Esophagus (tissue), 2 donors: ENCODE results near the gene CANX. TPM values are rescaled to one million over a fixed set of nuclear protein-coding genes. Genes with fewer than 3 reads are reported as not detected.
"Not testable (repeated sequence)": the region's sequence is repeated elsewhere in the genome, so short reads cannot be mapped to it uniquely, and the experiment has no call there.

Source experiments
- H3K27ac ChIP-seq, 2 donors: one replicate each; pipeline ENCODE4 v1.5.1; 2013; ENCODE audit warnings: low read depth in 2 of 2, mild to moderate bottlenecking in 2 of 2, inconsistent platforms in 1 of 2, low read length in 1 of 2, moderate library complexity in 1 of 2
- H3K27me3 ChIP-seq, 2 donors: one replicate each; pipeline ENCODE4 v1.6.1; 2013; ENCODE audit warnings: low read length in 2 of 2, control low read depth in 1 of 2, mild to moderate bottlenecking in 1 of 2; ENCODE audit not compliant: insufficient read depth in 2 of 2, control insufficient read depth in 1 of 2
- H3K36me3 ChIP-seq, 2 donors: one replicate each; pipeline ENCODE4 v1.6.1; 2013; ENCODE audit warnings: low read length in 1 of 2; ENCODE audit not compliant: control insufficient read depth in 2 of 2, insufficient read depth in 2 of 2
- H3K4me1 ChIP-seq, 2 donors: one replicate each; pipeline ENCODE4 v1.6.1; 2013; ENCODE audit warnings: low read length in 1 of 2; ENCODE audit not compliant: control insufficient read depth in 2 of 2, insufficient read depth in 2 of 2
- H3K4me3 ChIP-seq, 2 donors: one replicate each; pipeline ENCODE4 v1.5.1; 2013; ENCODE audit warnings: low read length in 2 of 2, mild to moderate bottlenecking in 2 of 2, low read depth in 1 of 2, moderate library complexity in 1 of 2
- H3K9me3 ChIP-seq, 2 donors: one replicate each; pipeline ENCODE4 v1.6.1; 2013; ENCODE audit warnings: mild to moderate bottlenecking in 2 of 2, low read depth in 1 of 2, low read length in 1 of 2, moderate library complexity in 1 of 2; ENCODE audit not compliant: control insufficient read depth in 2 of 2, insufficient read depth in 1 of 2
- WGBS, 2 donors: extraction: QIAGEN DNeasy Blood & Tissue Kit; methylation state at CpG; one replicate each; pipeline ENCODE4 v1.1.7; 2013; 5-methylcytosine and 5-hydroxymethylcytosine counted together
- polyA plus RNA-seq, 2 donors: library from polyadenylated mRNA; stranded (reverse); fragments of 200-250 nt; gene quantifications; one replicate each; pipeline ENCODE4 v1.2.3, GENCODE V29; 2013
- donor health status: healthy with polysubstance abuse.
- donor health status: Bipolar disorder and iron deficiency.

Gene CANX, protein sequence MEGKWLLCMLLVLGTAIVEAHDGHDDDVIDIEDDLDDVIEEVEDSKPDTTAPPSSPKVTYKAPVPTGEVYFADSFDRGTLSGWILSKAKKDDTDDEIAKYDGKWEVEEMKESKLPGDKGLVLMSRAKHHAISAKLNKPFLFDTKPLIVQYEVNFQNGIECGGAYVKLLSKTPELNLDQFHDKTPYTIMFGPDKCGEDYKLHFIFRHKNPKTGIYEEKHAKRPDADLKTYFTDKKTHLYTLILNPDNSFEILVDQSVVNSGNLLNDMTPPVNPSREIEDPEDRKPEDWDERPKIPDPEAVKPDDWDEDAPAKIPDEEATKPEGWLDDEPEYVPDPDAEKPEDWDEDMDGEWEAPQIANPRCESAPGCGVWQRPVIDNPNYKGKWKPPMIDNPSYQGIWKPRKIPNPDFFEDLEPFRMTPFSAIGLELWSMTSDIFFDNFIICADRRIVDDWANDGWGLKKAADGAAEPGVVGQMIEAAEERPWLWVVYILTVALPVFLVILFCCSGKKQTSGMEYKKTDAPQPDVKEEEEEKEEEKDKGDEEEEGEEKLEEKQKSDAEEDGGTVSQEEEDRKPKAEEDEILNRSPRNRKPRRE
- polyA plus RNA-seq = 10 to 100 TPM; 68.4 to 87.5 TPM

DNA sequence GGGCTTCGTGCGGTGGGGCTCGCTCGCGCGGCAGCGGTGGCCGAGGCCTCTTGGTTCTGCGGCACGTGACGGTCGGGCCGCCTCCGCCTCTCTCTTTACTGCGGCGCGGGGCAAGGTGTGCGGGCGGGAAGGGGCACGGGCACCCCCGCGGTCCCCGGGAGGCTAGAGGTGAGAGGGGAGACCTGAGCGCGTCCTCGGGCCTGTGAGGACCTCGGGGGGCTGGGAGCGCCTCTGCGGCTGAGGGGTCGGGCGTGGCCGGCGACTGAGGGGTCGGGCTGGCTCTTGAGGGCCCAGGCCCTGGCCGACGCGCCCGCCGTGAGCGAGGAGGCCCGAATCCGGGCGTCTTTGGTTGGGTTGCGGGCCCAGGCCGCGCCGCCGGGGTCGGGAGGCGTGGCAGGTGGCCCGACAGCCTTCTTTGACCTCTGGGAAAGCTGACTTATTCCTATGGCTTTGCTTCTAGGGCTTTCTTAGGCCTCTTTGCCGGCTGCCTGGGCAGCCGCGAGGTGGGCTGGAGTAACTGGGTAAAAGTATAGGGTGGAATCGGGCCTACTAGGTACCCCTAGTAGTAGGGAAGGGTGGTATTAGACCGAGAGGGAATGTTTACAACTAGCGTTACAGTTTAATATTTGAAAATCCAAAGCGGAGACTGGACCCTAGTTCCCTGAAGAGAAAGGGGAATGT is at the start of gene CANX:
TSS of gene CANX (plus strand) at position 33 of the 681 bp plus-strand sequence. CDS start 6,715 bp downstream, outside the sequence.
- WGBS, 2 donors = 1% methylated on average over 46 to 58 of the region's 58 CpGs
- Histone ChIP-seq H3K27me3 (no peaks in the 10 kb centered on the region), H3K9me3 (no peaks in the 10 kb centered on the region), H3K4me1 (no peaks in the 10 kb centered on the region), H3K36me3 (peaks cover 0 to 4% of the 10 kb centered on the region in 2 donors), H3K27ac (peak within 1 kb of the TSS; percentile 98), H3K4me3 (peak within 1 kb of the TSS; percentile 84 to 90)

GRCh38 chr5:179649166-179649703 is 49.5 kb upstream of the CANX start:
- WGBS, 2 donors = 70% methylated on average over 6 to 10 of the region's 10 CpGs
- not testable (repeated sequence) for H3K27ac ChIP-seq, H3K4me1 ChIP-seq, H3K4me3 ChIP-seq, H3K36me3 ChIP-seq, H3K27me3 ChIP-seq, H3K9me3 ChIP-seq

DNA sequence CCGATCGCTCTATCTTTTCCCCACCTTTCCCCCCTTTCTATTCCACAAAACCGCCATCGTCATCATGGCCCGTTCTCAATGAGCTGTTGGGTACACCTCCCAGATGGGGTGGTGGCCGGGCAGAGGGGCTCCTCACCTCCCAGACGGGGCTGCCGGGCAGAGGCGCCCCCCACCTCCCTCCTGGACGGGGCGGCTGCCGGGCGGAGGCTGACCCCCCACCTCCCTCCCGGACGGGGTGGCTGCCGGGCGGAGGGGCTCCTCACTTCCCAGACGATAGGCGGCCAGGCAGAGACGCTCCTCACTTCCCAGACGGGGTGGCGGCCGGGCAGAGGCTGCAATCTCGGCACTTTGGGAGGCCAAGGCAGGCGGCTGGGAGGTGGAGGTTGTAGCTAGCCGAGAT is 48.5 kb upstream of the CANX start:
- not testable (repeated sequence) for H3K36me3 ChIP-seq, H3K27ac ChIP-seq, H3K4me3 ChIP-seq, H3K4me1 ChIP-seq, H3K27me3 ChIP-seq, H3K9me3 ChIP-seq
- WGBS, 2 donors = 95 to 96% methylated on average over 5 to 26 of the region's 26 CpGs

DNA sequence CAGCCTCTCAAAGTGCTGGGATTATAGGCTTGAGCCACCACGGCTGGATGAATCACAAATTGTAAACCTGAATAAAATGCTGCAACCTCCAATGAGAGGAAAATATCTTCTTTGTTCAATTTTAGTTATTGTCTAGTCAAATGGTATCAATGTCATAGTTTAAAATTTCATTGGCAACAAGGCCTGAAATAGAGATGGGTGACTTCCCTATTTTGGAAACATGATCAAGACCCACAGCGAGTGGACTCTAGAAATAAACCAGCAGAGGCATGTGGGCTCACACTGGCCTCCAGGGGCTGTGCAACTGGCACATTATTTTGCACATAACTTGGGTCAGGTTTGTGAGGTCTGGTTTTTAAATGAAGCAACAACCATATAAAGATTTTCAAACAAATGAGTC is 45.6 kb upstream of the CANX start:
- H3K27ac ChIP-seq, H3K4me3 ChIP-seq, H3K9me3 ChIP-seq, H3K27me3 ChIP-seq, H3K4me1 ChIP-seq, H3K36me3 ChIP-seq: not testable (repeated sequence)
- WGBS, 2 donors = 65% methylated on average over 2 of the region's 2 CpGs

DNA sequence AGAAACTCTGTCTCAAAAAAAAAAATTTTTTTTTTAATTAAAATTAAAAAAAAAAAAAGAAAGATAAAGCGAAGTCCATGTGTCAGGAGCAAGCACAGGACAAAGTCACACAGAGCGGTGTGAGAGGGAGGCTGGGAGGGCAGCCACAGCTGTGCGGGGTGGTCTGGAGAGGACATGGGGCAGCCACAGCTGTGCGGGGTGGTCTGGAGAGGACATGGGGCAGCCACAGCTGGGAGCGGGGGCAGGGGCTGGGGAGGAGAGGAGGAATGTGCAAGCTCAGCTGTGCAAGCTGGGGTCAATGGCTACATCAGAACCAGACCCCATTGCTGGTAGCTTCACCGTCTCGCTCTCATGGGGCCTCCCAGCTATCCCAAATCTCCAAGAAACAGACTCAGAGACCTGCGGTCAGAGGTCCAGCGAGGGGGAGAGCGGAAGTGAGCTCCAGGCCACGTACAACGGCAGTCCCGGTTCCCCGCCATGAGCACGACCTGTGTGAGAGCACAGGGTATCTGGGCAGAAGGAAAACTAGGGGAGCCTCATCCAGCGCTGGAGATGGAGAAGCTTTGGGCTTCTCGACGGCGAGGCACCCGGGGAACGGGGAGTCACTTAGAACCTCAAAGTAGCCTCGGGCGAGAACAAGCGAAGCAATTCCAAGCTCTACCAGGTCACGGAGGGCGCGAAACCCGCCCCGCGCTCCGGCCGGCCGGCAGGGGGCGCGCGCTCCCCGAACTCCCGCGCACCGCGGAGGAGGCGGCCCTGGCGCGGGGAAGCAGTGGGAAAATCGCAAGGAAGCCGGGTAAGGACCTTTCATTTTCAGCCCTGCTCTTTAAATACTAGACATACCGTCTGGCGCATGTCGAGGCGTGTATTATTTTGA is 41.2 kb upstream of the CANX start:
- not testable (repeated sequence) for H3K27ac ChIP-seq, H3K27me3 ChIP-seq, H3K4me1 ChIP-seq, H3K4me3 ChIP-seq, H3K9me3 ChIP-seq, H3K36me3 ChIP-seq
- WGBS, 2 donors = 18 to 100% methylated on average over 1 to 12 of the region's 50 CpGs

- not testable (repeated sequence) for H3K27me3 ChIP-seq, H3K36me3 ChIP-seq, H3K4me1 ChIP-seq, H3K27ac ChIP-seq, H3K9me3 ChIP-seq
- WGBS, 2 donors = 5 to 6% methylated on average over 9 to 10 of the region's 29 CpGs
- H3K4me3 ChIP-seq = peak overlapping the region; percentile 32 to 48
Observed at GRCh38 chr5:179658179-179658856, 40.4 kb upstream of the CANX start.

GRCh38 chr5:179661647-179662046 is 37.1 kb upstream of the CANX start:
- WGBS, 2 donors = 94 to 97% methylated on average over 6 of the region's 6 CpGs
- not testable (repeated sequence) for H3K27me3 ChIP-seq

GRCh38 chr5:179668391-179668790 is 30.4 kb upstream of the CANX start:
- Histone ChIP-seq H3K27ac (no peak overlapping the region), H3K36me3 (peaks cover 0 to 2% of the 10 kb centered on the region in 2 donors), H3K27me3 (no peaks in the 10 kb centered on the region), H3K4me1 (no peaks in the 10 kb centered on the region), H3K9me3 (no peaks in the 10 kb centered on the region), H3K4me3 (no peak overlapping the region)
- WGBS, 2 donors = 47 to 53% methylated on average over 7 of the region's 7 CpGs

More at GRCh38 chr5:179661647-179662046, 37.1 kb upstream of the CANX start:
- not testable (repeated sequence) for H3K9me3 ChIP-seq, H3K4me1 ChIP-seq, H3K36me3 ChIP-seq, H3K27ac ChIP-seq, H3K4me3 ChIP-seq
